Measurements from ENCODE around the gene CDC6. TPM values are rescaled to one million over a fixed set of nuclear protein-coding genes. Genes with fewer than 3 reads are reported as not detected.

The CDC6 gene
- total and polyA plus RNA-seq, 2 donors (not counting 3 experiments of a cell fraction or from before 2014, with no cell fraction given): 15.5 to 55.2 TPM

- Histone ChIP-seq H3K27me3 (ENCODE audit: control insufficient read depth in 2 of 2, insufficient read depth in 2 of 2, low read length in 2 of 2) (no peaks in the 10 kb centered on the region), H3K4me2 (ENCODE audit: insufficient read depth, low read length) (no peak overlapping the region), H3K79me2 (ENCODE audit: control insufficient read depth, insufficient read depth, low read length) (no peaks in the 10 kb centered on the region), H3K9ac (replicated peaks; ENCODE audit: extremely low read depth, insufficient read depth, low read length) (no peak overlapping the region), H3K27ac (ENCODE audit: insufficient read depth, low read depth, low read length) (no peak overlapping the region), H3K9me1 (replicated peaks; ENCODE audit: control insufficient read depth, extremely low read depth, insufficient read depth, low read length) (no peaks in the 10 kb centered on the region), H3K4me3 (replicated peaks in 1 of 3; ENCODE audit: insufficient read depth in 1 of 3, low read depth in 1 of 3, low read length in 3 of 3) (no peak overlapping the region), H3K9me3 (replicated peaks; ENCODE audit: control insufficient read depth, insufficient read depth, low read length) (no peaks in the 10 kb centered on the region), H3K36me3 (ENCODE audit: control insufficient read depth in 2 of 2, extremely low read depth in 1 of 2, insufficient read depth in 2 of 2, low read length in 2 of 2) (no peaks in the 10 kb centered on the region), H2AFZ (ENCODE audit: low read depth, low read length) (no peak overlapping the region), H4K20me1 (replicated peaks; ENCODE audit: control insufficient read depth, extremely low read depth, insufficient read depth, low read length) (no peaks in the 10 kb centered on the region), H3K4me1 (ENCODE audit: control insufficient read depth, extremely low read depth, insufficient read depth, low read length) (peaks cover 41% of the 10 kb centered on the region)
- no peak for TF ChIP-seq JUN (IDR thresholded peaks at IDR 0.05; ENCODE audit: borderline replicate concordance, insufficient read depth, insufficient read length, low read depth)
- peak; percentile 7 for TF ChIP-seq POLR2AphosphoS5 (IDR thresholded peaks at IDR 0.05; ENCODE audit: insufficient read depth, low read depth, low read length)
- dilution Hi-C loops (cut with MboI; ENCODE audit: extremely low pct_ligation_motif_present, low sequenced_read_pairs) (no loop called here), intact Hi-C loops (cut with micrococcal nuclease) (no loop called here)
- CTCF ChIA-PET: interaction anchor here (0.7 to 15.6 kb wide), 11 partner anchors 10 to 229 kb away, joined by 3 to 530 read pairs (median 3); partner anchors contain the start of gene GJD3
- BruUV-seq (replicated peaks): no TSS peak
- POLR2A ChIA-PET: no interaction called here
- FAIRE-seq (no peak), DNase-seq (ENCODE audit: low read depth, low spot score) (no peak)
Measured at GRCh38 chr17:40307001-40307730, 19.5 kb downstream of the CDC6 start.

- intact Hi-C loops (cut with micrococcal nuclease) (no loop called here), dilution Hi-C loops (cut with MboI; ENCODE audit: extremely low pct_ligation_motif_present, low sequenced_read_pairs) (no loop called here)
- no TSS peak for BruUV-seq (replicated peaks)
- no peak overlapping the region for H2AFZ ChIP-seq (ENCODE audit: low read depth, low read length)
- H3K9me3 ChIP-seq (replicated peaks; ENCODE audit: control insufficient read depth, insufficient read depth, low read length): no peaks in the 10 kb centered on the region
- TF ChIP-seq POLR2A (IDR thresholded peaks at IDR 0.05; ENCODE audit: low read depth, low read length): no peak
- TF ChIP-seq MYC (IDR thresholded peaks at IDR 0.05; ENCODE audit: low read depth, low read length): no peak
- TF ChIP-seq JUN (IDR thresholded peaks at IDR 0.05; ENCODE audit: borderline replicate concordance, insufficient read depth, insufficient read length, low read depth): no peak
- TF ChIP-seq FOS (IDR thresholded peaks at IDR 0.05; ENCODE audit: borderline replicate concordance, insufficient read depth, low read length): no peak
- no peak for TF ChIP-seq GATA2 (IDR thresholded peaks at IDR 0.05; ENCODE audit: insufficient read depth, insufficient read length, low read depth, low read length)
- no peak for TF ChIP-seq EZH2 (IDR thresholded peaks at IDR 0.05; ENCODE audit: borderline replicate concordance, low read depth, low read length, severe bottlenecking)
- TF ChIP-seq, protein P1, sequence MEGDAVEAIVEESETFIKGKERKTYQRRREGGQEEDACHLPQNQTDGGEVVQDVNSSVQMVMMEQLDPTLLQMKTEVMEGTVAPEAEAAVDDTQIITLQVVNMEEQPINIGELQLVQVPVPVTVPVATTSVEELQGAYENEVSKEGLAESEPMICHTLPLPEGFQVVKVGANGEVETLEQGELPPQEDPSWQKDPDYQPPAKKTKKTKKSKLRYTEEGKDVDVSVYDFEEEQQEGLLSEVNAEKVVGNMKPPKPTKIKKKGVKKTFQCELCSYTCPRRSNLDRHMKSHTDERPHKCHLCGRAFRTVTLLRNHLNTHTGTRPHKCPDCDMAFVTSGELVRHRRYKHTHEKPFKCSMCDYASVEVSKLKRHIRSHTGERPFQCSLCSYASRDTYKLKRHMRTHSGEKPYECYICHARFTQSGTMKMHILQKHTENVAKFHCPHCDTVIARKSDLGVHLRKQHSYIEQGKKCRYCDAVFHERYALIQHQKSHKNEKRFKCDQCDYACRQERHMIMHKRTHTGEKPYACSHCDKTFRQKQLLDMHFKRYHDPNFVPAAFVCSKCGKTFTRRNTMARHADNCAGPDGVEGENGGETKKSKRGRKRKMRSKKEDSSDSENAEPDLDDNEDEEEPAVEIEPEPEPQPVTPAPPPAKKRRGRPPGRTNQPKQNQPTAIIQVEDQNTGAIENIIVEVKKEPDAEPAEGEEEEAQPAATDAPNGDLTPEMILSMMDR (IDR thresholded peaks at IDR 0.05; ENCODE audit: extremely low read depth in 1 of 2, insufficient read depth in 1 of 2, low read depth in 1 of 2, low read length in 2 of 2): no peak
- TF ChIP-seq MAX (IDR thresholded peaks at IDR 0.05; ENCODE audit: insufficient read depth, insufficient read length): no peak
- TF ChIP-seq POLR2AphosphoS5 (IDR thresholded peaks at IDR 0.05; ENCODE audit: insufficient read depth, low read depth, low read length): no peak
- no peak overlapping the region for H3K9ac ChIP-seq (replicated peaks; ENCODE audit: extremely low read depth, insufficient read depth, low read length)
- no peaks in the 10 kb centered on the region for H3K36me3 ChIP-seq (ENCODE audit: control insufficient read depth in 2 of 2, extremely low read depth in 1 of 2, insufficient read depth in 2 of 2, low read length in 2 of 2)
- DNase-seq (ENCODE audit: low read depth, low spot score) (no peak), FAIRE-seq (no peak)
- H3K4me3 ChIP-seq (replicated peaks in 1 of 3; ENCODE audit: insufficient read depth in 1 of 3, low read depth in 1 of 3, low read length in 3 of 3): no peak overlapping the region
- H3K27ac ChIP-seq (ENCODE audit: insufficient read depth, low read depth, low read length): no peak overlapping the region
- no peaks in the 10 kb centered on the region for H3K9me1 ChIP-seq (replicated peaks; ENCODE audit: control insufficient read depth, extremely low read depth, insufficient read depth, low read length)
- H3K4me2 ChIP-seq (ENCODE audit: insufficient read depth, low read length): no peak overlapping the region
- H3K79me2 ChIP-seq (ENCODE audit: control insufficient read depth, insufficient read depth, low read length): no peaks in the 10 kb centered on the region
- POLR2A ChIA-PET: no interaction called here
- no peaks in the 10 kb centered on the region for H4K20me1 ChIP-seq (replicated peaks; ENCODE audit: control insufficient read depth, extremely low read depth, insufficient read depth, low read length)
- peaks cover 47% of the 10 kb centered on the region for H3K4me1 ChIP-seq (ENCODE audit: control insufficient read depth, extremely low read depth, insufficient read depth, low read length)
- H3K27me3 ChIP-seq (ENCODE audit: control insufficient read depth in 2 of 2, insufficient read depth in 2 of 2, low read length in 2 of 2): no peaks in the 10 kb centered on the region
- CTCF ChIA-PET: interaction anchor here (0.7 to 15.6 kb wide), 10 partner anchors 9 to 228 kb away, joined by 3 to 530 read pairs (median 4); partner anchors contain the start of gene GJD3
Measured at GRCh38 chr17:40307740-40308239, 20.1 kb downstream of the CDC6 start.

All from endothelial cell of umbilical vein (primary cell).